ENCODE data around the gene PDZD4.

PDZD4 gene

GRCh38 chrX:153776120-153776599 is 54.2 kb downstream of the PDZD4 start:
- no peaks in the 10 kb centered on the region for H4K20me1 ChIP-seq (ENCODE audit: insufficient read depth, low read length)
- H3K4me1 ChIP-seq (ENCODE audit: insufficient read depth, low read length, severe bottlenecking), result peaks cover 2% of the 10 kb centered on the region
- no peaks in the 10 kb centered on the region for H3K79me2 ChIP-seq (ENCODE audit: insufficient read depth, low read length)
- no peaks in the 10 kb centered on the region for H3K27me3 ChIP-seq (ENCODE audit: insufficient read depth, low read length)
- H3K9me3 ChIP-seq (ENCODE audit: low read length), result no peaks in the 10 kb centered on the region
- no peaks in the 10 kb centered on the region for H3F3A ChIP-seq (ENCODE audit: insufficient read depth, low read length)
- no peak overlapping the region for H3K9ac ChIP-seq (ENCODE audit: low read length)
- no peak overlapping the region for H3K27ac ChIP-seq (ENCODE audit: low read depth, low read length, poor library complexity, severe bottlenecking)
- no peak overlapping the region for H2AFZ ChIP-seq (ENCODE audit: low read length)
- no peaks in the 10 kb centered on the region for H3K36me3 ChIP-seq (ENCODE audit: insufficient read depth, low read length)
- no peak overlapping the region for H3K4me3 ChIP-seq (ENCODE audit: low read depth, low read length, poor library complexity, severe bottlenecking)
- no peak overlapping the region for H3K4me2 ChIP-seq (ENCODE audit: low read length)
- TF ChIP-seq, protein P1, sequence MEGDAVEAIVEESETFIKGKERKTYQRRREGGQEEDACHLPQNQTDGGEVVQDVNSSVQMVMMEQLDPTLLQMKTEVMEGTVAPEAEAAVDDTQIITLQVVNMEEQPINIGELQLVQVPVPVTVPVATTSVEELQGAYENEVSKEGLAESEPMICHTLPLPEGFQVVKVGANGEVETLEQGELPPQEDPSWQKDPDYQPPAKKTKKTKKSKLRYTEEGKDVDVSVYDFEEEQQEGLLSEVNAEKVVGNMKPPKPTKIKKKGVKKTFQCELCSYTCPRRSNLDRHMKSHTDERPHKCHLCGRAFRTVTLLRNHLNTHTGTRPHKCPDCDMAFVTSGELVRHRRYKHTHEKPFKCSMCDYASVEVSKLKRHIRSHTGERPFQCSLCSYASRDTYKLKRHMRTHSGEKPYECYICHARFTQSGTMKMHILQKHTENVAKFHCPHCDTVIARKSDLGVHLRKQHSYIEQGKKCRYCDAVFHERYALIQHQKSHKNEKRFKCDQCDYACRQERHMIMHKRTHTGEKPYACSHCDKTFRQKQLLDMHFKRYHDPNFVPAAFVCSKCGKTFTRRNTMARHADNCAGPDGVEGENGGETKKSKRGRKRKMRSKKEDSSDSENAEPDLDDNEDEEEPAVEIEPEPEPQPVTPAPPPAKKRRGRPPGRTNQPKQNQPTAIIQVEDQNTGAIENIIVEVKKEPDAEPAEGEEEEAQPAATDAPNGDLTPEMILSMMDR (IDR thresholded peaks at IDR 0.05; ENCODE audit: low read length), result no peak
- TF ChIP-seq EZH2 (IDR thresholded peaks at IDR 0.05; ENCODE audit: borderline replicate concordance, low read length), result no peak
- H3K9me2 ChIP-seq (ENCODE audit: low read depth, low read length), result no peaks in the 10 kb centered on the region

GRCh38 chrX:153775293-153776119 is 54.8 kb downstream of the PDZD4 start:
- Histone ChIP-seq H3K9me3 (ENCODE audit: low read length) (no peaks in the 10 kb centered on the region), H3K27ac (ENCODE audit: low read depth, low read length, poor library complexity, severe bottlenecking) (no peak overlapping the region), H3K9ac (ENCODE audit: low read length) (no peak overlapping the region), H3K4me3 (ENCODE audit: low read depth, low read length, poor library complexity, severe bottlenecking) (no peak overlapping the region), H3K9me2 (ENCODE audit: low read depth, low read length) (no peaks in the 10 kb centered on the region), H3F3A (ENCODE audit: insufficient read depth, low read length) (no peaks in the 10 kb centered on the region), H3K36me3 (ENCODE audit: insufficient read depth, low read length) (no peaks in the 10 kb centered on the region), H4K20me1 (ENCODE audit: insufficient read depth, low read length) (no peaks in the 10 kb centered on the region), H3K27me3 (ENCODE audit: insufficient read depth, low read length) (no peaks in the 10 kb centered on the region), H3K4me1 (ENCODE audit: insufficient read depth, low read length, severe bottlenecking) (no peaks in the 10 kb centered on the region), H2AFZ (ENCODE audit: low read length) (no peak overlapping the region), H3K4me2 (ENCODE audit: low read length) (no peak overlapping the region), H3K79me2 (ENCODE audit: insufficient read depth, low read length) (no peaks in the 10 kb centered on the region)
- TF ChIP-seq, protein P1 (IDR thresholded peaks at IDR 0.05; ENCODE audit: low read length), result no peak
- TF ChIP-seq EZH2 (IDR thresholded peaks at IDR 0.05; ENCODE audit: borderline replicate concordance, low read length), result no peak

GRCh38 chrX:153774576-153775292 is 55.6 kb downstream of the PDZD4 start:
- Histone ChIP-seq H4K20me1 (ENCODE audit: insufficient read depth, low read length) (no peaks in the 10 kb centered on the region), H3K36me3 (ENCODE audit: insufficient read depth, low read length) (no peaks in the 10 kb centered on the region), H3K9me3 (ENCODE audit: low read length) (no peaks in the 10 kb centered on the region), H3F3A (ENCODE audit: insufficient read depth, low read length) (no peaks in the 10 kb centered on the region), H3K9me2 (ENCODE audit: low read depth, low read length) (no peaks in the 10 kb centered on the region), H3K4me2 (ENCODE audit: low read length) (no peak overlapping the region), H3K4me3 (ENCODE audit: low read depth, low read length, poor library complexity, severe bottlenecking) (no peak overlapping the region), H3K27ac (ENCODE audit: low read depth, low read length, poor library complexity, severe bottlenecking) (no peak overlapping the region), H3K79me2 (ENCODE audit: insufficient read depth, low read length) (no peaks in the 10 kb centered on the region), H2AFZ (ENCODE audit: low read length) (no peak overlapping the region), H3K4me1 (ENCODE audit: insufficient read depth, low read length, severe bottlenecking) (no peaks in the 10 kb centered on the region), H3K27me3 (ENCODE audit: insufficient read depth, low read length) (no peaks in the 10 kb centered on the region), H3K9ac (ENCODE audit: low read length) (no peak overlapping the region)
- TF ChIP-seq EZH2 (IDR thresholded peaks at IDR 0.05; ENCODE audit: borderline replicate concordance, low read length), result no peak
- TF ChIP-seq, protein P1 (IDR thresholded peaks at IDR 0.05; ENCODE audit: low read length), result no peak
